GM12878 (cell line): ENCODE measurements around the gene SLC44A4. TPM values are rescaled to one million over a fixed set of nuclear protein-coding genes. Genes with fewer than 3 reads are reported as not detected.
A peak's percentile ranks its signal among the peaks of the same experiment; 100 is the strongest.

Source experiments
- ATAC-seq: fragments of 200-7000 bp; cut with Tn5 transposase; 3 replicates; pipeline ENCODE4 v1.9.1; 2020; ENCODE audit warnings: mild to moderate bottlenecking, moderate library complexity
- BruUV-seq: library from RNA; stranded (reverse); fragments of 400-500 nt; replicated peaks from 2 replicates; lab custom pipeline; 2021; lab: Mats Ljungman, UMichigan
- CTCF ChIA-PET: fragments of 300-600 bp; sonication (Branson Sonifier 250); formaldehyde crosslinking; extraction: SDS; loops from one replicate; lab custom pipeline; 2021; ENCODE audit warnings: inconsistent platforms; lab: Yijun Ruan, JAX
- POLR2A ChIA-PET: fragments of 350-600 bp; formaldehyde crosslinking; extraction: SDS; loops from one replicate; lab custom pipeline; 2021; ENCODE audit warnings: inconsistent platforms; lab: Charles Lee
- RAD21 ChIA-PET: fragments of 300-600 bp; sonication (Branson Sonifier 250); formaldehyde crosslinking; loops from one replicate; lab custom pipeline; 2023; ENCODE audit warnings: antibody characterized with exemption; ENCODE audit not compliant: unreplicated experiment; lab: Charles Lee
- SMC1A ChIA-PET: fragments of 300-600 bp; sonication (Branson Sonifier 250); formaldehyde crosslinking; loops from one replicate; lab custom pipeline; 2023; ENCODE audit not compliant: unreplicated experiment, uncharacterized antibody; lab: Charles Lee
- DNase-seq: peaks from one replicate; pipeline ENCODE4 v3.0.0-alpha.2; 2011; ENCODE audit warnings: low read depth, low spot score
- FAIRE-seq: peaks from 3 replicates; lab custom pipeline; 2011; peaks lifted over from hg19 to GRCh38; lab: Jason Lieb, UNC
- H2AFZ ChIP-seq: 2 replicates; pipeline ENCODE4 v1.6.0; 2011; ENCODE audit warnings: low read depth, low read length, control low read depth; ENCODE audit not compliant: control insufficient read depth
- H3K27ac ChIP-seq: 2 replicates; pipeline ENCODE4 v1.5.1; 2011; ENCODE audit warnings: control low read depth; ENCODE audit not compliant: control insufficient read depth, insufficient read depth
- H3K27me3 ChIP-seq, 2 experiments: replicated peaks in 1 of 2; 2 replicates each; pipeline versions ENCODE4 v1.6.0 to v1.6.1; 2011; ENCODE audit warnings: low read length in 1 of 2; ENCODE audit not compliant: control insufficient read depth in 2 of 2, insufficient read depth in 2 of 2
- H3K36me3 ChIP-seq, 2 experiments: 2 replicates each; pipeline ENCODE4 v1.5.1; 2011; ENCODE audit warnings: low read length in 1 of 2; ENCODE audit not compliant: control insufficient read depth in 2 of 2, insufficient read depth in 2 of 2
- H3K4me1 ChIP-seq: 2 replicates; pipeline ENCODE4 v1.6.1; 2011; ENCODE audit warnings: mild to moderate bottlenecking, low read length, moderate library complexity, mixed read lengths; ENCODE audit not compliant: control insufficient read depth, insufficient read depth
- H3K4me2 ChIP-seq: 2 replicates; pipeline ENCODE4 v1.6.0; 2011; ENCODE audit warnings: control low read depth; ENCODE audit not compliant: control insufficient read depth, insufficient read depth
- H3K4me3 ChIP-seq: fragments of 200-600 bp; sonication (generic); 2 replicates; pipeline ENCODE4 v1.5.1; 2016
- H3K79me2 ChIP-seq: 2 replicates; pipeline ENCODE4 v1.6.0; 2011; ENCODE audit warnings: low read length; ENCODE audit not compliant: control insufficient read depth, insufficient read depth
- H3K9ac ChIP-seq: 2 replicates; pipeline ENCODE4 v1.8.0; 2011; ENCODE audit warnings: low read length, control low read depth, mixed read lengths; ENCODE audit not compliant: control insufficient read depth, insufficient read depth
- H3K9me3 ChIP-seq: replicated peaks from 3 replicates; pipeline ENCODE4 v1.5.1; 2011; ENCODE audit warnings: mild to moderate bottlenecking, low read length; ENCODE audit not compliant: control insufficient read depth, insufficient read depth
- H4K20me1 ChIP-seq: 2 replicates; pipeline ENCODE4 v1.6.0; 2011; ENCODE audit not compliant: control insufficient read depth, insufficient read depth
- ASH2L ChIP-seq: fragments of 300-600, 200-600 bp; sonication (generic); IDR thresholded peaks from 2 replicates; pipeline ENCODE4 v1.6.1; 2017; ENCODE audit warnings: low read depth, mild to moderate bottlenecking, borderline replicate concordance
- BRCA1 ChIP-seq: IDR thresholded peaks from 2 replicates; pipeline ENCODE4 v1.6.1; 2011; ENCODE audit warnings: low read depth, low read length, improper control_type of control experiment
- CBX3 ChIP-seq: fragments of 200-600 bp; sonication (generic); IDR thresholded peaks from 2 replicates; pipeline ENCODE4 v1.6.1; 2016; ENCODE audit warnings: low read depth, borderline replicate concordance
- CHD4 ChIP-seq: fragments of 200-600 bp; sonication (generic); IDR thresholded peaks from 2 replicates; pipeline ENCODE4 v1.6.1; 2016; ENCODE audit warnings: mild to moderate bottlenecking
- FOS ChIP-seq: IDR thresholded peaks from 3 replicates; pipeline ENCODE4 v1.6.1; 2011; ENCODE audit warnings: borderline replicate concordance; ENCODE audit not compliant: insufficient read length; ENCODE audit errors: extremely low read depth
- FOXM1 ChIP-seq: IDR thresholded peaks from 2 replicates; pipeline ENCODE4 v1.6.1; 2012; ENCODE audit warnings: low read depth, mild to moderate bottlenecking, inconsistent platforms, low read length, moderate library complexity
- KLF5 ChIP-seq: fragments of 450-650 bp; IDR thresholded peaks from 2 replicates; pipeline ENCODE4 v1.6.1; 2014; ENCODE audit warnings: mild to moderate bottlenecking; ENCODE audit not compliant: partially characterized antibody
- MEF2B ChIP-seq: fragments of 450-650 bp; IDR thresholded peaks from 2 replicates; pipeline ENCODE4 v1.6.1; 2018; ENCODE audit warnings: mild to moderate bottlenecking, moderate library complexity; ENCODE audit not compliant: partially characterized antibody, poor library complexity, severe bottlenecking
- MLLT1 ChIP-seq: fragments of 450-650 bp; IDR thresholded peaks from 2 replicates; pipeline ENCODE4 v1.6.1; 2016; ENCODE audit warnings: mild to moderate bottlenecking
- NFXL1 ChIP-seq: fragments of 450-650 bp; IDR thresholded peaks from 2 replicates; pipeline ENCODE4 v1.6.1; 2017; ENCODE audit warnings: antibody characterized with exemption, mild to moderate bottlenecking, borderline replicate concordance
- POLR2AphosphoS2 ChIP-seq: IDR thresholded peaks from 2 replicates; pipeline ENCODE4 v1.6.1; 2011; ENCODE audit warnings: low read depth, mild to moderate bottlenecking, low read length, improper control_type of control experiment, moderate library complexity
- RAD51 ChIP-seq: fragments of 450-650 bp; IDR thresholded peaks from 2 replicates; pipeline ENCODE4 v1.6.1; 2016; ENCODE audit warnings: moderate library complexity, mild to moderate bottlenecking, inconsistent platforms
- RBBP5 ChIP-seq: fragments of 200-600 bp; sonication (generic); conservative IDR thresholded peaks from 2 replicates; pipeline ENCODE4 v1.6.1; 2016
- SRF ChIP-seq, 2 experiments: IDR thresholded peaks; 2 replicates each; pipeline ENCODE4 v1.6.1; 2011; ENCODE audit warnings: low read depth in 2 of 2, low read length in 2 of 2, mild to moderate bottlenecking in 1 of 2, moderate library complexity in 1 of 2
- USF2 ChIP-seq: IDR thresholded peaks from 2 replicates; pipeline ENCODE4 v1.6.1; 2011; ENCODE audit warnings: low read depth, low read length, improper control_type of control experiment, borderline replicate concordance
- ZBTB33 ChIP-seq: fragments of 450-650 bp; IDR thresholded peaks from 2 replicates; pipeline ENCODE4 v1.6.1; 2017; ENCODE audit warnings: mild to moderate bottlenecking
- ZNF622 ChIP-seq: fragments of 450-650 bp; IDR thresholded peaks from 2 replicates; pipeline ENCODE4 v1.6.1; 2017; ENCODE audit warnings: mild to moderate bottlenecking, inconsistent platforms
- WGBS: methylation state at CpG from one replicate; pipeline ENCODE4 v1.1.6; 2016; ENCODE audit warnings: low lambda C conversion rate; ENCODE audit not compliant: insufficient replicate concordance, insufficient coverage; ENCODE audit errors: missing lambda C conversion rate; 5-methylcytosine and 5-hydroxymethylcytosine counted together
- in situ Hi-C: fragments of 300-500 bp; cut with MboI; formaldehyde crosslinking; loops from 9 replicates; pipeline ENCODE4 v1.14.3; 2018; ENCODE audit warnings: mixed read lengths
- intact Hi-C: fragments of 100-400 bp; cut with micrococcal nuclease; formaldehyde crosslinking; loops from one replicate; pipeline ENCODE4 v1.14.2; 2022; ENCODE audit not compliant: unreplicated experiment
- polyA plus RNA-seq, 11 experiments: library from polyadenylated mRNA; depleted of rRNA in 4 of 11; unstranded in 6 of 11; stranded (reverse) in 5 of 11; fragments of >200 nt; fragmentation: Nextera tagmentation in 4 of 11; fragmentation: Illumina TruSeq in 1 of 11; extraction: Ambion mirVana in 4 of 11; extraction: Trizol in 1 of 11; gene quantifications; 1 replicate in 1 of 11; 2 replicates in 10 of 11; pipeline versions ENCODE4 v1.2.1 to v1.2.3, GENCODE V29; 2011 to 2016; ENCODE audit warnings: inconsistent platforms in 2 of 11, missing spikeins in 2 of 11, low read depth in 1 of 11
- total RNA-seq, 4 experiments: library from RNA; depleted of rRNA in 3 of 4; stranded (reverse); fragments of >200 nt in 3 of 4; fragmentation: Illumina TruSeq in 1 of 4; extraction: Trizol in 1 of 4; gene quantifications; 2 replicates each; pipeline versions ENCODE4 v1.2.1 to v1.2.3, GENCODE V29; 2013 to 2021

SLC44A4 gene
- total and polyA plus RNA-seq, 10 of the 15 experiments (the other 5 are each of a cell fraction or from before 2014, with no cell fraction given), result 0.04 to 0.24 (median 0.15) TPM; not detected in 3

- FAIRE-seq (peak; percentile 100), DNase-seq (peak; percentile 97), ATAC-seq (peak; percentile 98)
- Histone ChIP-seq H2AFZ (peak within 1 kb of the TSS; percentile 98), H3K27me3 (no peaks in the 10 kb centered on the region), H3K4me1 (peaks cover 11% of the 10 kb centered on the region), H3K79me2 (no peaks in the 10 kb centered on the region; the same call in 1 of the 2 replicates), H3K9me3 (no peaks in the 10 kb centered on the region), H4K20me1 (no peaks in the 10 kb centered on the region), H3K27ac (peak within 1 kb of the TSS; percentile 63), H3K9ac (peak within 1 kb of the TSS; percentile 73), H3K4me2 (peak within 1 kb of the TSS; percentile 99), H3K36me3 (peaks cover 0 to 3% of the 10 kb centered on the region in 2 experiments; a peak in 1 of 4 replicates), H3K4me3 (peak within 1 kb of the TSS; percentile 94)
- ChIA-PET CTCF (interaction anchor here (0.6 to 2.3 kb wide), 10 partner anchors 18 to 93 kb away, joined by 3 to 17 read pairs (median 4); partner anchors contain the start of gene LSM2), POLR2A (interaction anchor here (0.6 to 2.5 kb wide), 18 partner anchors 13 to 282 kb away, joined by 3 to 22 read pairs (median 4); partner anchors contain the start of genes ATF6B, HSPA1B, MSH5 and ZBTB12), SMC1A (interaction anchor here (0.6 to 2.9 kb wide), 15 partner anchors 9 to 313 kb away, joined by 3 to 24 read pairs (median 4); partner anchors contain the start of gene VARS1), RAD21 (interaction anchor here (0.6 to 1.7 kb wide), 27 partner anchors 23 to 323 kb away, joined by 3 to 10 read pairs (median 4); partner anchors contain the start of genes ABHD16A, C6orf47, DXO and HSPA1B)
- in situ Hi-C loops (no loop called here), intact Hi-C loops (loop anchor here (1.0 to 2.0 kb wide), 3 partner anchors 28 to 182 kb away; no protein-coding TSS in a partner anchor)
- whole genome bisulfite sequencing, result 2% methylated on average over 64 of the region's 64 CpGs
- no TSS peak for BruUV-seq
- TF ChIP-seq USF2, result peak; percentile 95
- TF ChIP-seq POLR2AphosphoS2, result peak; percentile 96
- TF ChIP-seq FOS, result peak; percentile 38
- TF ChIP-seq KLF5, result peak; percentile 78
- no peak for TF ChIP-seq CHD4
- TF ChIP-seq RBBP5, result no peak
- no peak for TF ChIP-seq SRF (IDR thresholded peaks at IDR 0.05; ENCODE audit: low read depth in 2 of 2, low read length in 2 of 2)
- TF ChIP-seq ZBTB33, result no peak
- TF ChIP-seq NFXL1, result no peak
- no peak for TF ChIP-seq ASH2L
- no peak for TF ChIP-seq CBX3
- no peak for TF ChIP-seq FOXM1
- TF ChIP-seq MLLT1, result peak; percentile 15; the same call in 1 of the 2 replicates
- TF ChIP-seq RAD51, result peak; percentile 99
- no peak for TF ChIP-seq MEF2B
- TF ChIP-seq ZNF622, result no peak
- no peak for TF ChIP-seq BRCA1
Measured at GRCh38 chr6:31862344-31863235, 16.2 kb downstream of the SLC44A4 start, which contains the start of gene NEU1. Gene NEU1, minus strand, starts transcription at chr6:31862821. Its CDS starts 45 bp downstream, at chr6:31862776.
